A549 treated with Mapracorat at 1 μM for 4 hours (cell line): ENCODE measurements around the gene CD3D. TPM values are rescaled to one million over a fixed set of nuclear protein-coding genes. Genes with fewer than 3 reads are reported as not detected.

ENCODE experiments used
- total RNA-seq: library from RNA; stranded (reverse); fragments of 200-300 nt; extraction: Qiagen RNA extraction; gene quantifications from 5 replicates; pipeline ENCODE4 v1.2.3, GENCODE V29; 2022

Gene CD3D
- total RNA-seq: not detected in 5 replicates

GRCh38 chr11:118342503-118343161 lies at the start of gene CD3D:
Gene CD3D, minus strand, starts transcription at chr11:118342705. Its CDS starts 98 bp downstream, at chr11:118342607.

GRCh38 chr11:118359295-118359958 lies 16.9 kb upstream of the CD3D start, which contains the start of gene UBE4A:
Gene UBE4A, plus strand, starts transcription at chr11:118359600. Its CDS starts 5,481 bp downstream, at chr11:118365081.

GRCh38 chr11:118343981-118344515 lies 1.5 kb upstream of the CD3D start, which contains the start of gene CD3G:
Gene CD3G, plus strand, starts transcription at chr11:118344344. Its CDS starts 80 bp downstream, at chr11:118344424.

GRCh38 chr11:118304568-118305248 lies 37.8 kb downstream of the CD3D start, which contains the start of gene CD3E:
Gene CD3E, plus strand, starts transcription at chr11:118304730. Its CDS starts 223 bp downstream, at chr11:118304953.

Other genes starting within 250 kb of the CD3D start
- 0.02 to 0.05 TPM (median 0.03 TPM) in 3 of 5 replicates, not detected in the others for gene SCN4B, start 189.9 kb downstream of the CD3D start, total RNA-seq
- gene SCN2B, start 166.1 kb downstream of the CD3D start, total RNA-seq: not detected in 5 replicates
- not detected in 5 replicates for gene JAML, start 117.7 kb downstream of the CD3D start, total RNA-seq
- gene MPZL3, start 90.3 kb downstream of the CD3D start, total RNA-seq: 0.13 to 0.41 TPM (median 0.36 TPM) in 5 replicates
- gene MPZL2, start 78.4 kb downstream of the CD3D start, total RNA-seq: 0.09 to 0.11 TPM in 2 of 5 replicates, not detected in the others
- not detected in 5 replicates for gene CD3E, start 38.0 kb downstream of the CD3D start, total RNA-seq
- gene CD3G, start 1.6 kb upstream of the CD3D start, total RNA-seq: not detected in 5 replicates
- gene UBE4A, start 16.9 kb upstream of the CD3D start, total RNA-seq: 8.8 to 10.1 TPM (median 9.4 TPM) in 5 replicates
- gene ATP5MG, start 58.9 kb upstream of the CD3D start, total RNA-seq: 164 to 213 TPM (median 196 TPM) in 5 replicates
- 12.0 to 13.9 TPM (median 12.8 TPM) in 5 replicates for gene KMT2A, start 93.8 kb upstream of the CD3D start, total RNA-seq
- gene TTC36, start 184.8 kb upstream of the CD3D start, total RNA-seq: not detected in 5 replicates
- gene TMEM25, start 188.5 kb upstream of the CD3D start, total RNA-seq: 0.09 to 0.56 TPM (median 0.38 TPM) in 5 replicates
- gene IFT46, start 223.2 kb upstream of the CD3D start, total RNA-seq: 15.5 to 17.5 TPM (median 16.2 TPM) in 5 replicates
- gene ARCN1, start 229.7 kb upstream of the CD3D start, total RNA-seq: 85.2 to 94.4 TPM (median 89.4 TPM) in 5 replicates